RWPE1 (cell line): ENCODE data around the gene HMG20A.
A peak's percentile ranks its signal among the peaks of the same experiment; 100 is the strongest.

Source experiments
- CTCF ChIA-PET: fragments of 350-600 bp; sonication (Branson Sonifier 250); formaldehyde crosslinking; extraction: SDS; loops from one replicate; lab custom pipeline; 2021; lab: Yijun Ruan, JAX
- POLR2A ChIA-PET: fragments of 400-600 bp; formaldehyde crosslinking; extraction: SDS; loops from one replicate; lab custom pipeline; 2020; ENCODE audit warnings: antibody characterized with exemption; ENCODE audit not compliant: low non-redundant PET; lab: Yijun Ruan, JAX
- DNase-seq: peaks from one replicate; pipeline ENCODE4 v3.0.0; 2012; ENCODE audit warnings: low spot score
- H3K27ac ChIP-seq: fragments of 450-650 bp; 2 replicates; pipeline ENCODE4 v1.5.1; 2017
- TF ChIP-seq, protein P1 (sequence below): fragments of 450-650 bp; conservative IDR thresholded peaks from 2 replicates; pipeline ENCODE4 v1.5.1; 2017; ENCODE audit warnings: low read depth, mild to moderate bottlenecking

Gene HMG20A

DNA sequence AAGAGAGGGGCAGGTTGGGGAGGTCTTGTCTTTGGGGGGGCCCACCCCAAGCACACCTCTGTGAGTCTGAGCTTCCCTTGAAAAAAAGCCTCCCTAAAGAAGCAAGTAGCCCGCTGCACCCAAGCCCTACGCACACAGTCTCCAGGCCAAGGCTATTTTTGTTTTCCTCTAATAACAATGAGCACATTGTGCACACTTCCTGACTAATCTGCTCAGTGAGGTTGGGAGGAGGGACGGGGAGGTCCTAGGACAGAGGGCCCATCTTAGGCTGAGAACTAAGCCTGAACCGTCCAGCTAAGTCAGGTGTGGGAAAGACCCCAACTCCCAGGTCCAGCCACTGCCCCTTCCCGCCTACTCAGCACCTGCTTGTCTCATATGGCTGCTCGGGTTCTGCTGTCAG, 87.2 kb downstream of the HMG20A start:
- CTCF ChIA-PET, result interaction anchor here (1.0 kb wide), 1 partner anchor 35 kb away, joined by 5 read pairs; no protein-coding TSS in a partner anchor
- POLR2A ChIA-PET, result no interaction called here
- DNase-seq, result no peak
- TF ChIP-seq, protein P1, sequence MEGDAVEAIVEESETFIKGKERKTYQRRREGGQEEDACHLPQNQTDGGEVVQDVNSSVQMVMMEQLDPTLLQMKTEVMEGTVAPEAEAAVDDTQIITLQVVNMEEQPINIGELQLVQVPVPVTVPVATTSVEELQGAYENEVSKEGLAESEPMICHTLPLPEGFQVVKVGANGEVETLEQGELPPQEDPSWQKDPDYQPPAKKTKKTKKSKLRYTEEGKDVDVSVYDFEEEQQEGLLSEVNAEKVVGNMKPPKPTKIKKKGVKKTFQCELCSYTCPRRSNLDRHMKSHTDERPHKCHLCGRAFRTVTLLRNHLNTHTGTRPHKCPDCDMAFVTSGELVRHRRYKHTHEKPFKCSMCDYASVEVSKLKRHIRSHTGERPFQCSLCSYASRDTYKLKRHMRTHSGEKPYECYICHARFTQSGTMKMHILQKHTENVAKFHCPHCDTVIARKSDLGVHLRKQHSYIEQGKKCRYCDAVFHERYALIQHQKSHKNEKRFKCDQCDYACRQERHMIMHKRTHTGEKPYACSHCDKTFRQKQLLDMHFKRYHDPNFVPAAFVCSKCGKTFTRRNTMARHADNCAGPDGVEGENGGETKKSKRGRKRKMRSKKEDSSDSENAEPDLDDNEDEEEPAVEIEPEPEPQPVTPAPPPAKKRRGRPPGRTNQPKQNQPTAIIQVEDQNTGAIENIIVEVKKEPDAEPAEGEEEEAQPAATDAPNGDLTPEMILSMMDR, result no peak
- H3K27ac ChIP-seq, result peak overlapping the region; percentile 84

DNA sequence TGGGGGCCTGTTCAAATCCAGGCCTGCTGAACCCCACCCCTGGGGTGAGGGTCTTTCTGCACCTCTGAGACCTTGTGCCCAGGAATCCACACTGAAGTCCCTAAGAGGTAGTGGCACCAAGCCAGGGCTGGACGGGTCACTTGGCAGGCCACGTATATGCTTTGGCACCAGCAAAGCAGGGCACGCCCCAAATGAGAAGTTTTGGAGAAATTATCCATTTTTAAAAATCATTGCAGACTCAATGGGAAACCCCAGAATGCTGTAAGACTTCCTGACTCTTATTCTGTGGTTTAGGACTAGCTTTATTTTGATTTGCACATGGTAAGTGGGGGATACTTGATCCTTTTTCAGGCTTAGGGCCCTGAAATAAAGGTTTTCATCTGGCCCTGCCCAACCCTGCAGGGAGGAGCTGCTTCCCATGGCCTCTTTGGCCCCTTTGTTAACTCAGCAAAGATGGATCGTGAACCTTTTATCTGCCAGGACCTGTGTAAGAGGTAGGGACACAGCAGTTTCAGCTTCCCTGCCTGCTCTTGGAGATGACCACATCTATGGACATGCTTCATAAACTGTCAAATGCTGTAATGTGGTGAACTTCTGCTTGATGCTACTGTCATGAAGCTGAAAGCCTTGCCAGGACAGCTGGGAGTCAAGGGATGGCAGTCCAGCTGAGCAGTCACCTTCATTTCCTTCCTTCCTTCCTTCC, 88.0 kb downstream of the HMG20A start:
- peak overlapping the region; percentile 84 for H3K27ac ChIP-seq
- CTCF ChIA-PET, result interaction anchor here (0.6 to 1.0 kb wide), 2 partner anchors 35 to 40 kb away, joined by 4 to 5 read pairs; no protein-coding TSS in a partner anchor
- POLR2A ChIA-PET, result no interaction called here
- DNase-seq, result no peak
- TF ChIP-seq, protein P1, result no peak

DNA sequence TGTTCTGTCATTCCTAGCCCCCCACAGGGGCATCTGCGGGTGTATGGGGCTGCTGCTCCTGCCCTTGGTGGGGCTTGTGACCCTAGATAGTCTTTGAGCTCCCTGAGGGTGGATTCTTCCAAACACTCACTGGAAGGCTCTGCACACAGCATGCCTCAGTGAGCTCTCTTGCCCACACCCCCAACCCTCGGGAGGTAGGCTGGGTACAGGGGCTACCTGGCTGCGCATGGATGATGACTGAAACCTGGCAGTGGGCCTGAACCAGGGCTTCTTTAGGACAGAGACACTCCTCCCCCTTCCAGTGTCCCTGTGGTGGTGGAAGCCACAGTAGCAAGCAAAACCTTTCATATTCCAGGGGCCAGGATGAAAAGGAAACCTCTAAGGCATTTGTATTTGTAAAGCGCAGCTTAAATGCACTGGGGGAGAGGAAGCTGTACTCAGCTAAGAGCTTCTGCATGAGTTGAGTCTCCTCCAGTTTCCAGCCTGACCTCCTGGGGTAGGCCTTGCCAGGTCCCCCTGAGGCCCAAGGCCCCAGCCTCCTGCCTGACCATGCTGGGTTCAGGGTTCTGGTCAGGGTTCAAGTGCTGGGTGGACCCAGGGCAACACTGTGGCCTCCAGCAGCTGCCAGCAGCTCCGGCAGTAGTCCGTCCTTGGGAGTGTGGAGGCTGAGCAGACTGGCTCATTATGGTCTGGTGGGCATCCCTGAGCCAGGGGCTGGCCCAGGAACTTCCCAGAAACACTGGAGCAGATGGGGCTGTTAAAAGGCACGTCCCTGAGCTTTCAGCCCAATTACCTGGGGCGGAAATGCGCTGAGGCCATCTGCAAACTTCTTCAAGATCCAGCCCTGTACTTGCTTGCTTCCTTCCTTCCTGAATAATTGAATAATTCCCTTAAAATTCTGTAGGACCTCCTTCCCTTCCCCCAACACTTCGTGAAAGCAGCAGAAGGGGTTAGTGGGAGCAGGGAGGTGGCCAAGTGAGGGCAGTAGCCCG, 89.7 kb downstream of the HMG20A start:
- TF ChIP-seq, protein P1, result no peak
- no peak for DNase-seq
- ChIA-PET CTCF (interaction anchor here (0.7 kb wide), 2 partner anchors 372 to 392 kb away, joined by 3 to 4 read pairs; no protein-coding TSS in a partner anchor), POLR2A (no interaction called here)
- no peak overlapping the region for H3K27ac ChIP-seq

DNA sequence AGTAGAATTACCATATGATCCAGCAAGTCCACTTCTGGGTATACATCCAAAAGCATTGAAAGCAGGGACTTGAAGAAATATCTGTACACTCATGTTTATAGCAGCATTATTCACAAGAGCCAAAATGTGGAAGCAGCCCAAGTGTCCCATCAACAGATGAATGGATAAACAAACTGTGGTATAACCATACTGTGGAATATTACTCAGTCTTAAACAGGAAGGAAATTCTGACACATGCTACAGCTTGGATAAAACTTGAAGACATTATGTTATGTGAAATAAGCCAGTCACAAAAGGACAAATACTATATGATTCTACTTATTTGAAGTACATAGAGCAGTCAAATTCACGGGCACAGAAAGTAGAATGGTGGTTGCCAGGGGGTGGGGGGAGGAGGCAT, 91.2 kb downstream of the HMG20A start:
- no peak overlapping the region for H3K27ac ChIP-seq
- CTCF ChIA-PET, result no interaction called here
- POLR2A ChIA-PET, result no interaction called here
- no peak for DNase-seq
- TF ChIP-seq, protein P1, result no peak

DNA sequence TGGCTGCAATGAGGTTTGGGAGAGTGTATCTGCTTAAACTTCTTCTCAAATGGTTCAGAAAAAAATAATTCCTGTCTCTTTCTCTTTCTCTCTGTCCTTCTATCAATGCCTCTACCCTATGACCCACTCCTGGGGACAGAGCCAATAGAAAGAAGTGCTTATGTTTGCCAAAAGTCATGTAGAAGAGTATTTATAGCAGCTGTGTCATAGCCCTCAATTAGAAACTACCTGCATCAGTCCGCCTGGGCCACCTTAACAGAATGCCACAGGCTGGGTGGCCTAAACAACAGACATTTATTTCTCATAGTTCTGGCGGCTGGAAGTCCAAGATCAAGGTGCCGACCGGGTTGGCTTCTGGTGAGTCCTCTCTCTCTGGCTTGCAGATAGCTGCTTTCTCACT, 92.5 kb downstream of the HMG20A start:
- POLR2A ChIA-PET, result no interaction called here
- TF ChIP-seq, protein P1, result no peak
- DNase-seq, result no peak
- H3K27ac ChIP-seq, result no peak overlapping the region
- CTCF ChIA-PET, result no interaction called here

DNA sequence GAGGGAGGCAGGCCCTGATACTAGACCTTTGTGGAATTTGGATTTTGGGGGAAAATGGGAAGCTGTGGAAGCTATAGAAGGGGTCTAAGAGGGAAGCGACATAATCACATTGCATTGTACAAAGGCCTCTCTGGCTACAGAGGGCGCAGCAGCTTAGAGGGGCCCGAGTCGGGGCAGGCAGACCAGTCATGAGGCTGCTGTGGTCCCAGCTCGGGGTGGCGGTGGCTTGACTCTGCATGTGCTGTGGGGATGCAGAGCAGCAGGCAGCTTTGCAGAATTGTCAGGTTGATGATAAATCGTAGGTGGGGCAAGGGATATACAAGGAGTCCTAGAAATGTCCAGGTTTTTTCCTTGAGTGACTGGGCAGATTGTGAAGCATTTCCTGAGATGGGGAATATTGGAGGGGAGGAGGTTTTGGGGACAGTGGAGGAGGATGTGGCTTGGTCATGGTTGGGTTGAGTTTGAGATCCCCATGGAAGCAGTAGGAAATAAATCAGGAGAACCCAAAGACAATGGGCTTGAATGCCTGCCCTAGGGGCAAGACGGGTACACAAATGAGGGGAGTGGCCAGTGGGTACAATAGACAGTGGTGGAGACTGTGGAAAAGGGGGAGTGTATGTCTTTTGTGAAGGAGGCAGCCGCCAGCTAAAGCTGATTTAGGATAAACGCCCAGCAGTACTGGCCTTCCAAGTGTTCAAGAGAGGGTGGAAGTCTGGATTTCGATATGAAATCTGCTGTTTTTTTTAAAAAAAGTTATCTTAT, 94.1 kb downstream of the HMG20A start:
- TF ChIP-seq, protein P1, result no peak
- ChIA-PET CTCF (interaction anchor here (0.7 kb wide), 1 partner anchor 1632 kb away, joined by 4 read pairs; no protein-coding TSS in a partner anchor), POLR2A (no interaction called here)
- DNase-seq, result no peak
- no peak overlapping the region for H3K27ac ChIP-seq
